Heart right ventricle (tissue), 16 donors: ENCODE measurements around the gene MYZAP. TPM values are rescaled to one million over a fixed set of nuclear protein-coding genes. Genes with fewer than 3 reads are reported as not detected.

Source experiments
- ATAC-seq, 8 donors: fragments of 200-7000 bp; cut with Tn5 transposase; one replicate each; pipeline ENCODE4 v1.9.1; 2020; ENCODE audit warnings: mild to moderate bottlenecking in 8 of 8, moderate library complexity in 8 of 8, moderate number of reproducible peaks in 1 of 8
- DNase-seq, 2 donors: peaks; one replicate each; pipeline ENCODE4 v3.0.0-alpha.2; 2020
- H3K27ac ChIP-seq, 10 donors: fragments of 200-600 bp; sonication (generic) in 2 of 10; one replicate each; pipeline versions ENCODE4 v1.5.0 to v1.8.0; 2020 to 2022; ENCODE audit warnings: mild to moderate bottlenecking in 3 of 10
- H3K27me3 ChIP-seq, 7 donors: fragments of 200-600 bp; one replicate each; pipeline ENCODE4 v1.8.0; 2021 to 2022; ENCODE audit warnings: mild to moderate bottlenecking in 2 of 7
- H3K36me3 ChIP-seq, 9 donors: fragments of 200-600 bp; sonication (generic) in 1 of 9; one replicate each; pipeline versions ENCODE4 v1.5.0 to v1.8.0; 2020 to 2022; ENCODE audit warnings: mild to moderate bottlenecking in 2 of 9
- H3K4me1 ChIP-seq, 9 donors: fragments of 200-600 bp; sonication (generic) in 1 of 9; one replicate each; pipeline versions ENCODE4 v1.5.0 to v1.8.0; 2020 to 2022; ENCODE audit warnings: mild to moderate bottlenecking in 4 of 9
- H3K4me3 ChIP-seq, 10 donors: fragments of 200-600 bp; sonication (generic) in 2 of 10; one replicate each; pipeline versions ENCODE4 v1.5.0 to v1.8.0; 2020 to 2022; ENCODE audit warnings: mild to moderate bottlenecking in 7 of 10, moderate library complexity in 2 of 10
- H3K9me3 ChIP-seq, 11 donors: fragments of 200-600 bp in 10 of 11; sonication (generic) in 2 of 11; one replicate each; pipeline versions ENCODE4 v1.5.0 to v1.8.0; 2013 to 2022; ENCODE audit warnings: mild to moderate bottlenecking in 2 of 11, control low read depth in 1 of 11, moderate library complexity in 1 of 11
- CTCF ChIP-seq, 9 donors: fragments of 200-600 bp; sonication (generic) in 2 of 9; IDR thresholded peaks; one replicate each; pipeline versions ENCODE4 v1.5.0 to v1.8.0; 2021 to 2022; ENCODE audit warnings: antibody characterized with exemption in 9 of 9, mild to moderate bottlenecking in 5 of 9, moderate library complexity in 1 of 9
- WGBS, 2 donors: extraction: QIAGEN DNeasy Blood & Tissue Kit; methylation state at CpG; one replicate each; pipeline ENCODE4 v1.1.7; 2013; ENCODE audit warnings: inconsistent platforms in 1 of 2; 5-methylcytosine and 5-hydroxymethylcytosine counted together
- intact Hi-C, 10 donors: fragments of 100-400 bp; cut with DNase I; formaldehyde crosslinking; loops; one replicate each; pipeline versions ENCODE4 v1.11.1 to v1.14.2; 2022
- polyA plus RNA-seq, 2 donors: library from polyadenylated mRNA; stranded (reverse); fragments of 200-250 nt; gene quantifications; one replicate each; pipeline ENCODE4 v1.2.3, GENCODE V29; 2013
- total RNA-seq, 10 donors: library from RNA; stranded (reverse); fragmentation: NEBNext Ultra II Directional in 3 of 10; extraction: Animal tissue kit (Norgen Biotek cat#: 25700) in 3 of 10; gene quantifications; one replicate each; pipeline versions ENCODE4 v1.2.1 to v1.2.4, GENCODE V29; 2021 to 2023
- donor health status: Arrhythmogenic right ventricular cardiomyopathy.
- donor health status: ischemic (EF 13 %, LVEDD 7.1; RV severe dilation, severe dysfunction).
- donor health status: healthy with polysubstance abuse.
- donor health status: DM: no; HTN: yes; CAD: no.
- donor health status: DM: no; HTN: no; CAD: no.
- donor health status: ischemic (EF 25% LVEDD 6.9; RV normal size, moderate dysfunction).
- donor health status: ischemic (EF 25% LVEDD 5.7; RV mildly dilated, moderate dysfunction).
- donor health status: healthy.
- donor health status: DM: yes; HTN: yes; CAD: no.
- donor health status: Ischemic cardiomyopathy.
- donor health status: ischemic (EF 35%, LVEDD 5.7; RV mildly dilated, moderate dysfunction).
- donor health status: nonischemic (EF 11% LVEDD 7.7; RV severe dilation, severe dysfunction).
- donor health status: DM: yes; HTN: yes; CAD: no.
- donor health status: PGD.
- donor health status: ischemic (EF 29% LVEDD 5.4; RV normal size, mild dysfunction).
- donor health status: nonischemic (EF 23%, LVEDD 6.1; RV moderate dilation, normal function).

The MYZAP gene
- total and polyA plus RNA-seq, 12 donors, result 197 to 1,280 (median 880) TPM

GRCh38 chr15:57589281-57589680, 2.4 kb upstream of the MYZAP start:
- TF ChIP-seq CTCF (IDR thresholded peaks at IDR 0.05), result no peak
- no peak for ATAC-seq
- Histone ChIP-seq H3K4me1 (peaks cover 0 to 51% (median 24%) of the 10 kb centered on the region in 9 donors), H3K27me3 (peaks cover 0 to 19% (median 0%) of the 10 kb centered on the region in 7 donors), H3K36me3 (no peaks in the 10 kb centered on the region), H3K27ac (peak overlapping the region in 6 of 10 donors; percentile 5 to 93 (median 38)), H3K9me3 (peaks cover 0 to under 1% (median 0%) of the 10 kb centered on the region in 11 donors), H3K4me3 (no peak overlapping the region)
- intact Hi-C loops, result no loop called here
- WGBS, 2 donors, result 58 to 63% methylated on average over 1 of the region's 1 CpG
- DNase-seq, result no peak

DNA sequence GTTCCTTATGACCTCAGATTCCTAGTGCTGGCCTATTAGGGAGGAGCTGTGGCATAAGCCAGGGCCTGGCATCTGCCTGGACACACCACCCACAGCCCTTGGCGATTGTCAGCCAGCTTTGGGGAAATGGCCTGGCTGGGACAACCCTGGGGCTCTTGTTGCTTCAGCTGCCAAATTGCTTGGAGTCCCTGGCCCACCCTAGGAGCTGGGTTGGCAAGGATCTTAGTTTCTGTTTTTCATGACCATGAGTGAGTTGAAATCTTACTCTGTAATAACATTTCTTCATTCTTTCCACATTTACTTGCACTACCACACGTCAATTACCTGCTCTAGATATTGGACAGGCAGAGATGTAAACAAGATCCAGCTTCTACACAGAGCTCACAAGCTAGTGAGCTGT, 1.9 kb upstream of the MYZAP start:
- peaks cover 0 to 55% (median 24%) of the 10 kb centered on the region in 9 donors for H3K4me1 ChIP-seq
- intact Hi-C loops, result loop anchor here in 1 of 10 donors (2.0 kb wide), 1 partner anchor 21 kb away; no protein-coding TSS in a partner anchor
- no peak for TF ChIP-seq CTCF (IDR thresholded peaks at IDR 0.05)
- H3K9me3 ChIP-seq, result no peaks in the 10 kb centered on the region
- ATAC-seq (no peak), DNase-seq (no peak)
- H3K36me3 ChIP-seq, result no peaks in the 10 kb centered on the region
- peak overlapping the region in 7 of 10 donors; percentile 5 to 93 (median 37) for H3K27ac ChIP-seq
- no peak overlapping the region for H3K4me3 ChIP-seq
- peaks cover 0 to 19% (median 0%) of the 10 kb centered on the region in 7 donors for H3K27me3 ChIP-seq
- WGBS, 2 donors, result 49 to 51% methylated on average over 2 of the region's 2 CpGs

DNA sequence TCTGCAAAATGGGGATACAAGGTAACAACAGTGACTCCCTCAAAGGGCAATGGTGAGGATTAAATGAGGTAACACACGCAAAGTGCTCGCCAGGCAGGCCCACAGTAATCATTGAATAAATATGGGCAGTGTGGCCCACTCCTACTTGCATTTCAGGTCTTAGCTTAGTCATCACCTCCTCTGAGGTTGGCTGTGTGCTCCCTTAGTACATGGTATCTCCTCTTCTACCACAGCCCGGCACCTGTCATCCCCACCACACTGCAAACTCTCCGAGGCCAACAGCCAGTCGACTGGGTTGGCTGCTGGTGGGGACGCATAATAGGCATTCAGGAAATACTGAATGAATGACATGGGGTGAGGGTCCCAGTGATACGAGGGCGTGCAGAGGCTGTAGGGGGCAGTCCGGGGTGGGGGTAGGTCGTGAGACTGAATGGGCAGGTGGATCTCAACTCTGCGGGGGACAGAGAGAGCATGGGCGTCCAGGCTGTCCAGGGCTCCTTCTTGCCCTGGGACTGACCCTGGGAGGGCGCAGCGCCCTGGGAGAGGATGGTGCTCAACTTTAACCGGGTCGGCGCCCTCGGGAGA, 375 bp upstream of the MYZAP start:
- peak overlapping the region; percentile 75 to 95 (median 91) for H3K27ac ChIP-seq
- ATAC-seq (peak in 2 of 8 donors; percentile 1 to 5), DNase-seq (no peak)
- H3K4me3 ChIP-seq, result peak overlapping the region in 9 of 10 donors; percentile 62 to 86 (median 79)
- intact Hi-C loops, result loop anchor here in 2 of 10 donors (1.0 to 2.0 kb wide), 2 partner anchors 23 to 24 kb away; no protein-coding TSS in a partner anchor
- TF ChIP-seq CTCF (IDR thresholded peaks at IDR 0.05), result no peak
- H3K36me3 ChIP-seq, result no peaks in the 10 kb centered on the region
- H3K9me3 ChIP-seq, result no peaks in the 10 kb centered on the region
- H3K4me1 ChIP-seq, result peaks cover 0 to 69% (median 30%) of the 10 kb centered on the region in 9 donors
- 20 to 22% methylated on average over 17 to 18 of the region's 18 CpGs for WGBS, 2 donors
- H3K27me3 ChIP-seq, result peaks cover 0 to 19% (median 0%) of the 10 kb centered on the region in 7 donors

DNA sequence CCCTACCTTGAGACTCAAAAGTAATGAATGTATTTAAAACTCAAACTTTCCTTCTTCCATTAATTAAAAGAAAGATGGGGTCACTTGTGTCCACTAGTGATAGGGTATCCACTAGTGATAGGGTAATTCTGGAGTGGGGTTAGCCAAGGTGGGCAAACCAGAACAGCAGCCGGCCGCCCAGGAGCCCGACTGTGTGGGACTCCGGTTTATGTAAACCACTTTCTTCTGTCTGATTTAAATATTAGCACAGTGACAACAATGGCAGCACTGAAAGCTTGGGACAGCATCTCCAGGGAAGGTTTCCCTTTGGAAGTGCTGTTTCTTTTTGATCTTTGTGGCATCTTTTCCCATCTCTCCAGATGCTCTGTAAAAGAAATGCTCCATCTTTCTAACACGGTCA, 722 bp downstream of the MYZAP start:
- WGBS, 2 donors, result 37 to 51% methylated on average over 5 of the region's 5 CpGs
- ATAC-seq (no peak), DNase-seq (no peak)
- TF ChIP-seq CTCF (IDR thresholded peaks at IDR 0.05), result no peak
- Histone ChIP-seq H3K36me3 (no peaks in the 10 kb centered on the region), H3K9me3 (no peaks in the 10 kb centered on the region), H3K27ac (peak overlapping the region; percentile 75 to 95 (median 91)), H3K4me1 (peaks cover 3 to 71% (median 37%) of the 10 kb centered on the region in 9 donors), H3K4me3 (peak overlapping the region; percentile 42 to 86 (median 78)), H3K27me3 (peaks cover 0 to 19% (median 0%) of the 10 kb centered on the region in 7 donors)
- intact Hi-C loops, result loop anchor here in 1 of 10 donors (2.0 kb wide), 1 partner anchor 30 kb away; no protein-coding TSS in a partner anchor
